ENCODE data around the gene KRTDAP.

- TF ChIP-seq CTCF (IDR thresholded peaks at IDR 0.05) = no peak
- TF ChIP-seq POLR2A (IDR thresholded peaks at IDR 0.05) = no peak
Observed at GRCh38 chr19:35513628-35514281, 23.5 kb upstream of the KRTDAP start, which contains the start of gene DMKN.
